T-helper 2 cell treated with Interferon-gamma antibody and Interleukin-4, amounts not matched to agents 5 μg/mL and 100 μg/mL, for 36 hours (primary cell): ENCODE results near the gene ATG2A.

Source experiments
- DNase-seq: peaks from one replicate; pipeline ENCODE4 v3.0.0; 2021; ENCODE audit warnings: low spot score
- H3K27ac Mint-ChIP-seq: one replicate; pipeline ENCODE4 v1.8.0; 2021; ENCODE audit warnings: mild to moderate bottlenecking, mixed read lengths
- H3K27me3 Mint-ChIP-seq: one replicate; pipeline ENCODE4 v1.8.0; 2021; ENCODE audit warnings: low read depth, mixed read lengths
- H3K36me3 Mint-ChIP-seq: one replicate; pipeline ENCODE4 v1.8.0; 2021; ENCODE audit warnings: low read depth, mixed read lengths
- H3K4me1 Mint-ChIP-seq: one replicate; pipeline ENCODE4 v1.8.0; 2021; ENCODE audit warnings: low read depth, mixed read lengths
- H3K4me3 Mint-ChIP-seq: one replicate; pipeline ENCODE4 v1.8.0; 2022; ENCODE audit warnings: mild to moderate bottlenecking, moderate library complexity, mixed read lengths
- H3K9me3 Mint-ChIP-seq: one replicate; pipeline ENCODE4 v1.8.0; 2021; ENCODE audit warnings: mixed read lengths

The ATG2A gene

GRCh38 chr11:64870176-64870892, 46.7 kb downstream of the ATG2A start:
- Mint-ChIP-seq H3K36me3 (peaks cover 63% of the 10 kb centered on the region), H3K4me1 (peaks cover 60% of the 10 kb centered on the region), H3K9me3 (peaks cover 8% of the 10 kb centered on the region), H3K4me3 (peak overlapping the region; percentile 68), H3K27ac (peak overlapping the region; percentile 23), H3K27me3 (no peaks in the 10 kb centered on the region)
- no peak for DNase-seq

GRCh38 chr11:64869571-64870175, 47.3 kb downstream of the ATG2A start:
- DNase-seq, result no peak
- Mint-ChIP-seq H3K4me1 (peaks cover 63% of the 10 kb centered on the region), H3K4me3 (peak overlapping the region; percentile 68), H3K9me3 (peaks cover 8% of the 10 kb centered on the region), H3K36me3 (peaks cover 63% of the 10 kb centered on the region), H3K27ac (peak overlapping the region; percentile 76), H3K27me3 (no peaks in the 10 kb centered on the region)

GRCh38 chr11:64868904-64869570, 48.0 kb downstream of the ATG2A start:
- DNase-seq, result no peak
- H3K4me3 Mint-ChIP-seq, result peak overlapping the region; percentile 69
- H3K4me1 Mint-ChIP-seq, result peaks cover 61% of the 10 kb centered on the region
- H3K36me3 Mint-ChIP-seq, result peaks cover 57% of the 10 kb centered on the region
- H3K27ac Mint-ChIP-seq, result peak overlapping the region; percentile 76
- H3K27me3 Mint-ChIP-seq, result no peaks in the 10 kb centered on the region
- H3K9me3 Mint-ChIP-seq, result peaks cover 8% of the 10 kb centered on the region

- Mint-ChIP-seq H3K4me3 (peak overlapping the region; percentile 69), H3K4me1 (peaks cover 61% of the 10 kb centered on the region), H3K27ac (peak overlapping the region; percentile 68), H3K27me3 (no peaks in the 10 kb centered on the region), H3K9me3 (peaks cover 8% of the 10 kb centered on the region), H3K36me3 (peaks cover 51% of the 10 kb centered on the region)
- no peak for DNase-seq
Observed at GRCh38 chr11:64867748-64868462, 49.1 kb downstream of the ATG2A start.

DNA sequence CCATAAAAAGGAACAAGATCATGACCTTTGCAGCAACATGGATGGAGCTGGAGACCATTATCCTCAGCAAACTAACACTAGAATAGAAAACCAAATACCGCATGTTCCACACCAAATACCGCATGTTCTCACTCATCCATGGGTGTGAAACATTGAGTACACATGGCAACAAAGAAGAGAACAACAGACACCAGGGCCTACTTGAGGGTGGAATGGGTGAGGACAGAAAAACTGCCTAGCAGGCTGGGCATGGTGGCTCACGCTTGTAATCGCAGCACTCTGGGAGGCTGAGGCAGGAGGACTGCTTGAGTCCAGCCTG, 50.9 kb downstream of the ATG2A start:
- Mint-ChIP-seq H3K4me3 (peak overlapping the region; percentile 63), H3K27me3 (no peaks in the 10 kb centered on the region), H3K36me3 (peaks cover 45% of the 10 kb centered on the region)

GRCh38 chr11:64865286-64866172, 51.5 kb downstream of the ATG2A start:
- DNase-seq, result peak; percentile 69
- peaks cover 48% of the 10 kb centered on the region for H3K36me3 Mint-ChIP-seq
- H3K9me3 Mint-ChIP-seq, result peaks cover 8% of the 10 kb centered on the region
- H3K4me1 Mint-ChIP-seq, result peaks cover 66% of the 10 kb centered on the region
- H3K27ac Mint-ChIP-seq, result peak overlapping the region; percentile 90
- no peaks in the 10 kb centered on the region for H3K27me3 Mint-ChIP-seq
- peak overlapping the region; percentile 63 for H3K4me3 Mint-ChIP-seq

More for the DNA sequence above, 50.9 kb downstream of the ATG2A start:
- Mint-ChIP-seq H3K4me1 (peaks cover 63% of the 10 kb centered on the region), H3K27ac (peak overlapping the region; percentile 90), H3K9me3 (peaks cover 8% of the 10 kb centered on the region)
- no peak for DNase-seq

GRCh38 chr11:64864473-64865285, 52.3 kb downstream of the ATG2A start:
- Mint-ChIP-seq H3K27me3 (no peaks in the 10 kb centered on the region), H3K4me3 (peak overlapping the region; percentile 63), H3K36me3 (peaks cover 55% of the 10 kb centered on the region), H3K4me1 (peaks cover 69% of the 10 kb centered on the region), H3K27ac (peak overlapping the region; percentile 90), H3K9me3 (peaks cover 8% of the 10 kb centered on the region)
- peak; percentile 83 for DNase-seq

DNA sequence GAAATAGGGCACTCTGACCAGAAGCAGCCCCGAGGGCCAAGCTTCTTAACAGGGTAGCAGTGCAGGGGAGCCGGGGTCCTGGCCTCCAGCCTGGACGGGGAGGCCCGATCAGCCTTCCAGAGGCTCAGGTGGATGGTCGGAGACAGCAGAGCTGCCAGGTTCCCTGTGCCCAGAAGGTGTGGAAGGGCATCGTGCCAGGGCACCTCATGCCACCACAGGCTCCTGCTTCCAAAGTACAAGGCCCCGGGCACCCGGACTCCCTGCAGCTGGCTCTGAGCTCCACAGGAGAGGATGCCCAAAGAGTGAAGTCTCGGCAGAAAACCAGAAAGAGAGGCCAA, 52.9 kb downstream of the ATG2A start:
- peaks cover 70% of the 10 kb centered on the region for H3K4me1 Mint-ChIP-seq
- H3K27ac Mint-ChIP-seq, result peak overlapping the region; percentile 90
- no peaks in the 10 kb centered on the region for H3K27me3 Mint-ChIP-seq
- peaks cover 59% of the 10 kb centered on the region for H3K36me3 Mint-ChIP-seq
- H3K9me3 Mint-ChIP-seq, result peaks cover 8% of the 10 kb centered on the region
- H3K4me3 Mint-ChIP-seq, result peak overlapping the region; percentile 63
- DNase-seq, result no peak

DNA sequence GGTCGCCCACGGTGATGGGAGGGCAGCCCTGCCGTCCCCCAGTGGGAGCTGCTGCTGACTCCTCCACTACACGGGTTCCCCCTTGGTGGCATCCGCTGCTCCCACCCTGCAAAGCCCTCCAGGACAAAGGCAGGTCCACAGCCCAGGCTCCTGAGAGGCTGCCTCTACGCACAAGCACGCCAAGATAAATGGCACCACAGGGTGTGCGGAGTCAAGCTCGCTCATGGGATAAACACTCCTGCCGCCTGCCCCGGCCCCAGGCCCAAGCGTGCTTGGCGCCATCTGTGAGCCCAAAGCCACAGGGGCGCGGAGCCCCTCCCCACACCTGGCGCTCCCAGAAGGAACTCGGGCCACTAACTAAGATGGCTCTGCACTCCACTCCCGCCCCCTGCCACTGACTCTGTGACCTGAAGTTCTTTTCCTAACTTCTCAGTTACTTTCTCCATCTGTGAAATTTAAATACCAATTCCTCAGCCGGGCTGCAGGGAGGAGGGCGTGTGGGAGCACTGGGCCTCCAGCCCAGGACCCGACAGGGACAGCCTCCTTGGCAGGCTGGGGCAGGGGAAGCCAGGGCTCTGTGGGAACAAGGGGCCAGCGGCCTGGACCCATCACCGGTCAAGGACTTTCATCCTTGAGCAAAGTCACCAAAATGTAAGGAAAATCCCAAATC, 53.5 kb downstream of the ATG2A start:
- peak overlapping the region; percentile 90 for H3K27ac Mint-ChIP-seq
- peaks cover 72% of the 10 kb centered on the region for H3K4me1 Mint-ChIP-seq

GRCh38 chr11:64862987-64863390, 54.0 kb downstream of the ATG2A start:
- Mint-ChIP-seq H3K27me3 (no peaks in the 10 kb centered on the region), H3K4me3 (peak overlapping the region; percentile 73), H3K27ac (peak overlapping the region; percentile 89), H3K4me1 (peaks cover 70% of the 10 kb centered on the region), H3K36me3 (peaks cover 56% of the 10 kb centered on the region), H3K9me3 (peaks cover 8% of the 10 kb centered on the region)
- DNase-seq, result no peak

More for the DNA sequence above, 53.5 kb downstream of the ATG2A start:
- no peak for DNase-seq
- no peaks in the 10 kb centered on the region for H3K27me3 Mint-ChIP-seq
- peaks cover 60% of the 10 kb centered on the region for H3K36me3 Mint-ChIP-seq
- peaks cover 8% of the 10 kb centered on the region for H3K9me3 Mint-ChIP-seq
- peak overlapping the region; percentile 26 for H3K4me3 Mint-ChIP-seq

DNA sequence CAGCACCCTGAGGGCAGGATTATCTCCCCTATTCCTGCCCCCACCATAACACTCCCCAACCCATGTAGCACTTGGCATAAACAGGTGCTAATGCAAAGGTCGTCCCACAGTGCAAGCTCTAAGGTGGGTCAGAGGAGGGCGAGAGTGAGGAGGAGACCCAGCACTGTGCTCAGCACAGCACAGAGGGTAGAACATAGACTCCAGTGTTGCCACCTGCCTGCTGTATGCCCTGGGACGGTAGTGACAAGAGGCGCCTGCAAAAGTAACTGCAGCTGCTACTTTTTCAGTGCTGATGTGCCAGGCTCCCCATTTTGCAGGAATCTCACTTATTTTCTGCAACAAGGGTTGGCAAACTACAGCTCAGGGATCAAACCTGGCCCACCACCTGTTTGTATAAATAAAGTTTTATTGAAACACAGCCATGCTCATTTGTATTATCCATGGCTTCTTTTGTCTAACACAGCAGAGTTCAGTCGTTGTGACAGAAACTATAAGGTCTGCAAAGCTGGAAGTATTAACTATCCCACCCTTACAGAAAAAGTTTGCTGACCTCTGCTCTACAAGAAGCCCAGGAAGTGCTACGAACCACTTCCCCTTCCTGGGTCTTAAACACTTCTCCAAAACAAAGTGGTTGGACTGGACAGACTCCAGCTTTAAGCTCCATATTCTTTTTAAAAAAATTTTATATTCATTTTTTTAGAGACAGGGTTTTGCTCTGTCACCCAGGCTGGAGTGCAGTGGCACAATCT, 55.6 kb downstream of the ATG2A start:
- no peak for DNase-seq
- Mint-ChIP-seq H3K4me1 (peaks cover 71% of the 10 kb centered on the region), H3K36me3 (peaks cover 56% of the 10 kb centered on the region), H3K27me3 (no peaks in the 10 kb centered on the region), H3K9me3 (peaks cover 8% of the 10 kb centered on the region), H3K4me3 (peak overlapping the region; percentile 68), H3K27ac (peak overlapping the region; percentile 93)
